Right hindlimb (tissue), 1 donor: Measurements from ENCODE around the gene SSH3.
A peak's percentile ranks its signal among the peaks of the same experiment; 100 is the strongest.
"Not testable (repeated sequence)": the region's sequence is repeated elsewhere in the genome, so short reads cannot be mapped to it uniquely, and the experiment has no call there.

Experiments used
- DNase-seq: peaks from one replicate; pipeline ENCODE4 v3.0.0-alpha.2; 2018

The SSH3 gene

GRCh38 chr11:67313125-67313890, 10.0 kb downstream of the SSH3 start:
- no peak for DNase-seq

- DNase-seq, result no peak
Observed at GRCh38 chr11:67314218-67314617, 10.9 kb downstream of the SSH3 start.

- DNase-seq, result no peak
Observed at GRCh38 chr11:67315325-67315909, 12.1 kb downstream of the SSH3 start.

- DNase-seq, result no peak
Observed at GRCh38 chr11:67316882-67317204, 13.5 kb downstream of the SSH3 start.

GRCh38 chr11:67317205-67317887, 14.0 kb downstream of the SSH3 start:
- DNase-seq, result peak; percentile 97

- DNase-seq, result no peak
Observed at GRCh38 chr11:67317888-67318555, 14.7 kb downstream of the SSH3 start.

GRCh38 chr11:67318876-67319275, 15.5 kb downstream of the SSH3 start:
- not testable (repeated sequence) for DNase-seq

- DNase-seq, result no peak
Observed at GRCh38 chr11:67320011-67320410, 16.7 kb downstream of the SSH3 start.

GRCh38 chr11:67320691-67321090, 17.4 kb downstream of the SSH3 start:
- DNase-seq, result no peak

- no peak for DNase-seq
Observed at GRCh38 chr11:67321313-67321871, 18.1 kb downstream of the SSH3 start.

GRCh38 chr11:67322049-67322448, 18.7 kb downstream of the SSH3 start:
- DNase-seq, result no peak

- no peak for DNase-seq
Observed at GRCh38 chr11:67323526-67323925, 20.2 kb downstream of the SSH3 start.

GRCh38 chr11:67332081-67332691, 28.9 kb downstream of the SSH3 start:
- no peak for DNase-seq

GRCh38 chr11:67337257-67337656, 33.9 kb downstream of the SSH3 start:
- no peak for DNase-seq

GRCh38 chr11:67344264-67344663, 40.9 kb downstream of the SSH3 start:
- DNase-seq, result no peak

- no peak for DNase-seq
Observed at GRCh38 chr11:67345247-67345919, 42.1 kb downstream of the SSH3 start.

- DNase-seq, result no peak
Observed at GRCh38 chr11:67345920-67346819, 42.8 kb downstream of the SSH3 start.

- no peak for DNase-seq
Observed at GRCh38 chr11:67347964-67348749, 44.8 kb downstream of the SSH3 start.

GRCh38 chr11:67349036-67349435, 45.7 kb downstream of the SSH3 start:
- no peak for DNase-seq

- no peak for DNase-seq
Observed at GRCh38 chr11:67349457-67349856, 46.1 kb downstream of the SSH3 start.
